Heart left ventricle (tissue), 13 donors: ENCODE data around the gene TMEM267.

ENCODE experiments used
- CTCF ChIP-seq, 12 donors: fragments of 200-600 bp; sonication (generic) in 4 of 12; IDR thresholded peaks; one replicate each; pipeline versions ENCODE4 v1.5.0 to v1.8.0; 2018 to 2022; ENCODE audit warnings: antibody characterized with exemption in 12 of 12, mild to moderate bottlenecking in 5 of 12
- POLR2A ChIP-seq, 2 donors: fragments of 450-650 bp; IDR thresholded peaks; one replicate each; pipeline ENCODE4 v1.6.1; 2017; ENCODE audit warnings: antibody characterized with exemption in 2 of 2, mild to moderate bottlenecking in 2 of 2, moderate library complexity in 2 of 2
- donor health status: ischemic (EF 13 %, LVEDD 7.1; RV severe dilation, severe dysfunction).
- donor health status: DM: no; HTN: yes; CAD: no.
- donor health status: DM: no; HTN: no; CAD: no.
- donor health status: ischemic (EF 25% LVEDD 6.9; RV normal size, moderate dysfunction).
- donor health status: ischemic (EF 25% LVEDD 5.7; RV mildly dilated, moderate dysfunction).
- donor health status: ischemic (EF 35%, LVEDD 5.7; RV mildly dilated, moderate dysfunction).
- donor health status: nonischemic (EF 11% LVEDD 7.7; RV severe dilation, severe dysfunction).
- donor health status: DM: yes; HTN: yes; CAD: no.
- donor health status: PGD.
- donor health status: ischemic (EF 29% LVEDD 5.4; RV normal size, mild dysfunction).
- donor health status: nonischemic (EF 23%, LVEDD 6.1; RV moderate dilation, normal function).

DNA sequence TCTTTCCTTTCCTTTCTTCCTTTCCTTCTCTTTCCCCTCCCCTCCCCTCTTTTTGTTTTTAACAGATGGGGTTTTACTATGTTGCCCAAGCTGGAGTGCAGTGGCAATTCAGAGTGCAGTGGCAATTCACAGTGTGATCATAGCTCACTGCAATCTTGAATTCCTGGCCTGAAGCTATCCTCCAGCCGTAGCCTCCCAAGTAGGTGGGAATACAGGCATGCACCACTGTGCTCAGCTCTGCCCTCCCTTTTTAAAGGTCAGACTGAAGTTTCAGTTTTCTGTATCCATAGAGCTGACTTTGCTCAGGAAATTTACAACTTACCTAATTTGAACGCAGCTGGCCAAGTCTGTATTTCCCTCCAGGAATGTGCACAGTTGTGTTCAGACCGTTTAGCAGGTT lies 72.2 kb downstream of the TMEM267 start:
- TF ChIP-seq POLR2A (IDR thresholded peaks at IDR 0.05) (no peak), CTCF (IDR thresholded peaks at IDR 0.05) (no peak)
